Measurements from ENCODE around the gene SLC6A11. TPM values are rescaled to one million over a fixed set of nuclear protein-coding genes. Genes with fewer than 3 reads are reported as not detected.

SLC6A11 gene
- total and polyA plus RNA-seq, 9 of the 15 experiments (the other 6 are each of a cell fraction or from before 2014, with no cell fraction given) = 0.04 TPM; not detected in 8

- TF ChIP-seq ZBTB40 (IDR thresholded peaks at IDR 0.05) (no peak), ZBTB40 (CRISPR knock-in tag; IDR thresholded peaks at IDR 0.05) (no peak), ZNF175 (CRISPR knock-in tag; IDR thresholded peaks at IDR 0.05; ENCODE audit: low read depth) (no peak), NR1H2 (CRISPR knock-in tag; IDR thresholded peaks at IDR 0.05) (no peak), BRD9 (IDR thresholded peaks at IDR 0.05; ENCODE audit: low read depth, partially characterized antibody) (no peak), GTF2E2 (tag; IDR thresholded peaks at IDR 0.05) (no peak)
- TF ChIP-seq, protein P1, sequence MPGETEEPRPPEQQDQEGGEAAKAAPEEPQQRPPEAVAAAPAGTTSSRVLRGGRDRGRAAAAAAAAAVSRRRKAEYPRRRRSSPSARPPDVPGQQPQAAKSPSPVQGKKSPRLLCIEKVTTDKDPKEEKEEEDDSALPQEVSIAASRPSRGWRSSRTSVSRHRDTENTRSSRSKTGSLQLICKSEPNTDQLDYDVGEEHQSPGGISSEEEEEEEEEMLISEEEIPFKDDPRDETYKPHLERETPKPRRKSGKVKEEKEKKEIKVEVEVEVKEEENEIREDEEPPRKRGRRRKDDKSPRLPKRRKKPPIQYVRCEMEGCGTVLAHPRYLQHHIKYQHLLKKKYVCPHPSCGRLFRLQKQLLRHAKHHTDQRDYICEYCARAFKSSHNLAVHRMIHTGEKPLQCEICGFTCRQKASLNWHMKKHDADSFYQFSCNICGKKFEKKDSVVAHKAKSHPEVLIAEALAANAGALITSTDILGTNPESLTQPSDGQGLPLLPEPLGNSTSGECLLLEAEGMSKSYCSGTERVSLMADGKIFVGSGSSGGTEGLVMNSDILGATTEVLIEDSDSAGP (CRISPR knock-in tag; IDR thresholded peaks at IDR 0.05) = no peak
Observed at GRCh38 chr3:10946526-10946925, 130.5 kb downstream of the SLC6A11 start (continued).

Data from K562 (cell line).